A673 (cell line): ENCODE results near the gene ZNF230. TPM values are rescaled to one million over a fixed set of nuclear protein-coding genes. Genes with fewer than 3 reads are reported as not detected.

Experiments
- BruUV-seq: library from RNA; stranded (reverse); fragments of 400-500 nt; replicated peaks from 2 replicates; lab custom pipeline; 2021; lab: Mats Ljungman, UMichigan
- CTCF ChIA-PET: fragments of 300-600 bp; sonication (Branson Sonifier 250); formaldehyde crosslinking; loops from one replicate; lab custom pipeline; 2022; ENCODE audit warnings: antibody characterized with exemption; lab: Charles Lee
- POLR2A ChIA-PET: fragments of 300-600 bp; sonication (Branson Sonifier 250); formaldehyde crosslinking; loops from one replicate; lab custom pipeline; 2022; ENCODE audit warnings: antibody characterized with exemption; ENCODE audit not compliant: low non-redundant PET; lab: Charles Lee
- DNase-seq: peaks from one replicate; pipeline ENCODE4 v3.0.0-alpha.2; 2015; ENCODE audit warnings: low spot score
- H3K27ac ChIP-seq: fragments of 200-600 bp; sonication (generic); 2 replicates; pipeline ENCODE4 v1.5.1; 2016; ENCODE audit warnings: mixed run types, low read depth, mild to moderate bottlenecking, mixed read lengths, antibody characterized with exemption, low read length; ENCODE audit not compliant: poor library complexity, severe bottlenecking
- H3K27me3 ChIP-seq: fragments of 200-600 bp; sonication (generic); replicated peaks from 2 replicates; pipeline ENCODE4 v1.6.1; 2017; ENCODE audit warnings: mixed run types, low read depth, mild to moderate bottlenecking, mixed read lengths, antibody characterized with exemption, low read length; ENCODE audit not compliant: insufficient read depth, poor library complexity
- H3K36me3 ChIP-seq: fragments of 200-600 bp; sonication (generic); 2 replicates; pipeline ENCODE4 v1.6.1; 2016; ENCODE audit warnings: mixed run types, mild to moderate bottlenecking, mixed read lengths, antibody characterized with exemption, low read length; ENCODE audit not compliant: insufficient read depth, poor library complexity, severe bottlenecking
- H3K4me1 ChIP-seq: fragments of 200-600 bp; sonication (generic); 2 replicates; pipeline ENCODE4 v1.6.1; 2017; ENCODE audit warnings: mixed run types, mild to moderate bottlenecking, mixed read lengths, antibody characterized with exemption, low read length; ENCODE audit not compliant: insufficient read depth, poor library complexity, severe bottlenecking
- H3K4me3 ChIP-seq: fragments of 200-600 bp; sonication (generic); 2 replicates; pipeline ENCODE4 v1.5.1; 2016; ENCODE audit warnings: low read depth, mixed run types, mild to moderate bottlenecking, mixed read lengths, low read length; ENCODE audit not compliant: poor library complexity, severe bottlenecking
- H3K9me3 ChIP-seq: fragments of 200-600 bp; sonication (generic); 2 replicates; pipeline ENCODE4 v1.6.1; 2016; ENCODE audit warnings: mixed run types, low read depth, mild to moderate bottlenecking, mixed read lengths, antibody characterized with exemption, low read length; ENCODE audit not compliant: poor library complexity, severe bottlenecking
- CTCF ChIP-seq: fragments of 300-800, 200-600 bp; sonication (generic); conservative IDR thresholded peaks from 2 replicates; pipeline ENCODE4 v1.5.1; 2017; ENCODE audit warnings: low read depth, mild to moderate bottlenecking, antibody characterized with exemption, low read length, moderate library complexity, mixed read lengths
- EZH2 ChIP-seq: fragments of 200-600 bp; sonication (generic); IDR thresholded peaks from 2 replicates; pipeline ENCODE4 v1.6.1; 2017; ENCODE audit warnings: borderline replicate concordance, low read depth, mild to moderate bottlenecking, mixed read lengths, antibody characterized with exemption, low read length; ENCODE audit not compliant: poor library complexity, severe bottlenecking
- intact Hi-C: fragments of 100-400 bp; cut with micrococcal nuclease; formaldehyde crosslinking; loops from one replicate; pipeline ENCODE4 v1.10.0; 2022; ENCODE audit not compliant: unreplicated experiment
- total RNA-seq: library from RNA; stranded (reverse); gene quantifications from 2 replicates; pipeline ENCODE4 v1.2.3, GENCODE V29; 2021

Gene ZNF230
- total RNA-seq, 1 experiment from 2014 or later: 5.4 TPM

DNA sequence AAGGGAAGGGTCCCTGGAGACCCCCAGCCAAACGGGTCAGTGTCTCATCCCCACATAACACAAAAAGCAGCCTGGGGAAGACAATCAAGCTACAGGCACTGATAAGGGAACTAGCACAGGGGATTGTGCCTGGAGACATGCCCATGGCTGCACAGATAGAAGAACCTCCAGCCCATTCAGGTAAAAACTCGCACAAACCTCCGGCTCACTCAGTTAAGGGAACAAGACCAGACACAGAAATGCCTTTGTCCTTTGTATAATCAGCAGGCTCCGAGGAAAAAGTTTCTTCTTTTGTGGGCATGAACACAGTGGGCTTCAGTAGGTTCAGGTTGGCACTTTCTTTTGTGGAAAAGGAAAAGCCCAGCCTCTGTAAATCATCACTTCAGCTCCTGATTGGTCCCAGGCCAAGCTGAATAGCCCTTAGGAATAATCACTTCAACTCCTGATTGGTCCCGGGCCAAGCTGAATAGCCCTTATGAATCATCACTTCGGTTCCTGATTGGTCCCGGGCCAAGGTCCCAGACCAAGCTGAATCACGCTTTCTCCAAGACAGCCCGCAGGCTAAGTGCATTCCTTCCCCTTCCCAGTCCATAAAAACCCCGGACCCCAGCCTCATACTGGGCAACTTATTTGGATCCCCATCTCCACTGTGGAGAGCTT, 5.0 kb upstream of the ZNF230 start:
- Histone ChIP-seq H3K27ac (no peak overlapping the region), H3K9me3 (no peaks in the 10 kb centered on the region), H3K36me3 (peaks cover 18% of the 10 kb centered on the region), H3K4me1 (no peaks in the 10 kb centered on the region), H3K27me3 (no peaks in the 10 kb centered on the region), H3K4me3 (no peak overlapping the region)
- no peak for DNase-seq
- ChIA-PET POLR2A (no interaction called here), CTCF (no interaction called here)
- BruUV-seq: no TSS peak
- intact Hi-C loops: no loop called here
- TF ChIP-seq CTCF (no peak), EZH2 (no peak)

DNA sequence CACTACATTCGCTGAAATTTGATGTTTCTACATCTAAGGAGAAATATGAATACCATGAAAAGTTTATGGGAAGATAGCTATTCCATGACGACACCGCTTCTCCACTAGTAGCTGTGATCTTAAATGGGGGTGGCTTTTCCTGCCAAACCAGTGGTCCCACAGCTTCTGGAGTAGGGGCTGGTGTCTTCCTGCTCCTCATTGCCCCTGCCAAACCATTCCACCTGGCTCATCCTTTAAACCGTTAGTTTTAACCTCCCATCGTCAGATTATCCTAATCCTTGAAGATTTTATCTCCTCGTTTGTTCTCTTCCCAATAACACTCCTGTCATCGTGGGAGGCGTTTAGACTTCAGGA, 568 bp upstream of the ZNF230 start:
- BruUV-seq: TSS peak; percentile 94
- no peaks in the 10 kb centered on the region for H3K36me3 ChIP-seq
- H3K27ac ChIP-seq: peak overlapping the region; percentile 47
- no peaks in the 10 kb centered on the region for H3K27me3 ChIP-seq
- TF ChIP-seq EZH2 (no peak), CTCF (no peak)
- peak overlapping the region; percentile 67 for H3K4me3 ChIP-seq
- peaks cover 3% of the 10 kb centered on the region for H3K4me1 ChIP-seq
- ChIA-PET POLR2A (no interaction called here), CTCF (no interaction called here)
- DNase-seq: no peak
- intact Hi-C loops: loop anchor here (5.0 kb wide), 1 partner anchor 110 kb away; the partner anchor contains the start of gene ZNF225
- no peaks in the 10 kb centered on the region for H3K9me3 ChIP-seq

DNA sequence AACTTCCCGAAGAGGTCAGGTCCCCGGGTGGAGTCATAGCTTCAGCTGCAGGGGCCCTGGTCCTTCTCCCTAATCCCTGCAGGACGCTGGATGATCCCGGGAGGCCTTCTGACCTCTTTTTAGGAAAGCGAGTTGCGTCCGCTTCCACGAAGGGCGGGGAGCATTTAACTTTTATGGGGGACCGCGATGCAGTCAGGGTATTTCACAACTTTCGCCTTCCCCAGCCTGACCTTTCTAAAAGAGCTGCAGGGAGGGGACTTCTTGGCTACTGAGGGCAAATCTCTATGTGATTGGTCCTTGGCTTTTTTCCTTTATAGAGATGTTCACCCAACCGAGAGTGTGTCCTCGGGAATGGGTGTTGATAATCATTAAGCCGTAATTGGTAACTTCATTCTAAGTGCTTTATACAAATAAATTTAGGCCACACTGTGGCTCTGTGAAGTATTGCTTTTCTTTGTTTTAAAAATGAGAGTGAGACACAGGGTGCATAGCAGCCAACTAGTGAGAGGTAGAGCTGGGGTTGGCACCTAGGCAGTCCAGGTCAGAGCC, 778 bp downstream of the ZNF230 start:
- H3K36me3 ChIP-seq: peaks cover 13% of the 10 kb centered on the region

More for the DNA sequence above, 778 bp downstream of the ZNF230 start:
- peaks cover 10% of the 10 kb centered on the region for H3K9me3 ChIP-seq
- TF ChIP-seq EZH2 (no peak), CTCF (no peak)
- H3K27me3 ChIP-seq: no peaks in the 10 kb centered on the region
- POLR2A ChIA-PET: no interaction called here
- CTCF ChIA-PET: no interaction called here
- intact Hi-C loops: loop anchor here (5.0 kb wide), 1 partner anchor 109 kb away; the partner anchor contains the start of gene ZNF225
- no peak for DNase-seq
- H3K4me3 ChIP-seq: peak overlapping the region; percentile 67
- H3K27ac ChIP-seq: peak overlapping the region; percentile 47
- H3K4me1 ChIP-seq: peaks cover 3% of the 10 kb centered on the region
- BruUV-seq: no TSS peak
